Parathyroid adenoma (tissue), 2 donors: ENCODE measurements around the gene FUOM.

Experiments used
- H2AFZ ChIP-seq: fragments of 300-600 bp; sonication (generic); one replicate; pipeline ENCODE4 v1.7.0; 2017; ENCODE audit warnings: antibody characterized with exemption, mild to moderate bottlenecking
- H3K27ac ChIP-seq: fragments of 300-600 bp; sonication (generic); one replicate; pipeline ENCODE4 v1.7.0; 2017
- H3K27me3 ChIP-seq: fragments of 300-600 bp; sonication (generic); one replicate; pipeline ENCODE4 v1.7.0; 2017; ENCODE audit warnings: low read length; ENCODE audit not compliant: control insufficient read depth, insufficient read depth
- H3K36me3 ChIP-seq: fragments of 300-600 bp; sonication (generic); one replicate; pipeline ENCODE4 v1.7.0; 2017; ENCODE audit warnings: low read length; ENCODE audit not compliant: control insufficient read depth, insufficient read depth
- H3K4me1 ChIP-seq: fragments of 300-600 bp; sonication (generic); one replicate; pipeline ENCODE4 v1.7.0; 2017; ENCODE audit warnings: control low read depth
- H3K4me2 ChIP-seq: fragments of 300-600 bp; sonication (generic); one replicate; pipeline ENCODE4 v1.7.0; 2017; ENCODE audit warnings: low read length
- H3K4me3 ChIP-seq: fragments of 300-600 bp; sonication (generic); one replicate; pipeline ENCODE4 v1.7.0; 2017; ENCODE audit warnings: low read depth, low read length
- H3K79me2 ChIP-seq: fragments of 300-600 bp; sonication (generic); one replicate; pipeline ENCODE4 v1.7.0; 2017; ENCODE audit warnings: control low read depth
- H3K9ac ChIP-seq: fragments of 300-600 bp; sonication (generic); one replicate; pipeline ENCODE4 v1.7.0; 2017; ENCODE audit warnings: mild to moderate bottlenecking
- H3K9me3 ChIP-seq: fragments of 300-600 bp; sonication (generic); one replicate; pipeline ENCODE4 v1.7.0; 2017; ENCODE audit warnings: low read length; ENCODE audit not compliant: control insufficient read depth
- TF ChIP-seq, protein P1 (sequence below): fragments of 300-600 bp; sonication (generic); IDR thresholded peaks from one replicate; pipeline ENCODE4 v1.7.0; 2017; ENCODE audit warnings: antibody characterized with exemption, mild to moderate bottlenecking
- donor health status: primary hyperparathyroidism.

Gene FUOM

DNA sequence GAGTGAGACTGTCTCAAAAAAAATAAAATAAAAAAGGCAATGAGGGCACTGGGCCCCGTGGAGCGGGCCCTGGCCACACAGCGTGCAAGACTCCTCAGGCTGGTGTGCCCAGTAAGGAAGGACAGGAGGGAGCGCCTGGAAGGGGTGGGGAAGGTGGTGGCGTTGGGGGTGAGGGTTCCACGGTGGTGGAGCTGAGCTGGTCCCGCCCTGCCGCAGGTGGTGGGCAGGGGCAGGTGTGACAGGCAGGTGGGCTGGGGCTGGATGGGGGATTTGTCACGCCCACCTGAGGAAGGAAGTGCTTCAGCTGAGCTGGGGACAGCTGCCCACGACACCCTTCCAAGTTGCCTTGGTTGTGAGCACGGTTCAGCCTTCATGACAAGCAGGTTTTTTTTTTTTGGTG is 11.4 kb downstream of the FUOM start:
- Histone ChIP-seq H2AFZ (no peak overlapping the region), H3K4me2 (no peak overlapping the region), H3K27me3 (no peaks in the 10 kb centered on the region), H3K9ac (no peak overlapping the region), H3K4me1 (no peaks in the 10 kb centered on the region), H3K36me3 (no peaks in the 10 kb centered on the region), H3K9me3 (no peaks in the 10 kb centered on the region), H3K79me2 (no peaks in the 10 kb centered on the region), H3K4me3 (no peak overlapping the region), H3K27ac (no peak overlapping the region)
- TF ChIP-seq, protein P1, sequence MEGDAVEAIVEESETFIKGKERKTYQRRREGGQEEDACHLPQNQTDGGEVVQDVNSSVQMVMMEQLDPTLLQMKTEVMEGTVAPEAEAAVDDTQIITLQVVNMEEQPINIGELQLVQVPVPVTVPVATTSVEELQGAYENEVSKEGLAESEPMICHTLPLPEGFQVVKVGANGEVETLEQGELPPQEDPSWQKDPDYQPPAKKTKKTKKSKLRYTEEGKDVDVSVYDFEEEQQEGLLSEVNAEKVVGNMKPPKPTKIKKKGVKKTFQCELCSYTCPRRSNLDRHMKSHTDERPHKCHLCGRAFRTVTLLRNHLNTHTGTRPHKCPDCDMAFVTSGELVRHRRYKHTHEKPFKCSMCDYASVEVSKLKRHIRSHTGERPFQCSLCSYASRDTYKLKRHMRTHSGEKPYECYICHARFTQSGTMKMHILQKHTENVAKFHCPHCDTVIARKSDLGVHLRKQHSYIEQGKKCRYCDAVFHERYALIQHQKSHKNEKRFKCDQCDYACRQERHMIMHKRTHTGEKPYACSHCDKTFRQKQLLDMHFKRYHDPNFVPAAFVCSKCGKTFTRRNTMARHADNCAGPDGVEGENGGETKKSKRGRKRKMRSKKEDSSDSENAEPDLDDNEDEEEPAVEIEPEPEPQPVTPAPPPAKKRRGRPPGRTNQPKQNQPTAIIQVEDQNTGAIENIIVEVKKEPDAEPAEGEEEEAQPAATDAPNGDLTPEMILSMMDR: no peak

DNA sequence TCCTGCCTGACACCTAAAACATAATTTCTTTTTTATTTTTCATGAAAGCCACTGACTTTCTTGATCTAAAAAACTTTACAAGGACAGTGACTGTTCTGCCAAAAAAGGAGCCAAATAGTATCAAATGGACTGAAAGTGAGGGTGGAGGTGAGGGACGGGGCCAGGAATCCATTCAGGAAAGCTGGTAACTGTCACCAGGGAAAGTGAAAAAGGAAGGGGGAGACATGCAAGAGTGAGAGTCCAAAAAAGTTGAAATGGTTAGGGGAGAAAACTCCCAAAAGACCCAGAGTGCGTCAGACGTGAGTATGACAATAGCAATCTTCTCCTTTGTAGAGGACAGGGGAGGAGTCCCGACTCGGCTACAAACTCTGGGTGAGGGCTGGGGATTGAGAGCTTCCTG is 13.6 kb downstream of the FUOM start:
- no peak overlapping the region for H3K9ac ChIP-seq
- H3K4me3 ChIP-seq: no peak overlapping the region
- H2AFZ ChIP-seq: no peak overlapping the region
- H3K9me3 ChIP-seq: no peaks in the 10 kb centered on the region
- no peak overlapping the region for H3K4me2 ChIP-seq
- H3K27me3 ChIP-seq: no peaks in the 10 kb centered on the region
- TF ChIP-seq, protein P1: no peak
- H3K79me2 ChIP-seq: no peaks in the 10 kb centered on the region
- no peaks in the 10 kb centered on the region for H3K36me3 ChIP-seq
- no peak overlapping the region for H3K27ac ChIP-seq
- H3K4me1 ChIP-seq: no peaks in the 10 kb centered on the region

DNA sequence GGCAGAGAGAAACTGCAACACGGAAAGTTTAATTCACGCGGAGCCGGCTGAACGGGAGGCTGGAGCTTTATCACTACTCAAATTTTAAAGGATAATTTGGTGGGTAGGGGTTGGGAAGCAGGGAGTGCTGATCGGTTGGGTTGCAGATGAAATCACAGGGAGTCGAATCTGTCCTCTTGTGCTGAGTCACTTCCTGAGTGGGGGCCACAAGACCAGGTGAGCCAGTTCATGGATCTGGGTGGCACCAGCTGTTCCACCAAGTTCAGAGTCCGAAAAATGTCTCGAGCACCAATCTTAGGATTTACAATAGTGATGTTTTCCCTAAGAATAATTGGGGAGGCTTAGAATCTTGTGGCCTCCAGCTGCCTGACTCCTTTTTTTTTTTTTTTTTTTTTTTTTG is 14.3 kb downstream of the FUOM start:
- no peaks in the 10 kb centered on the region for H3K36me3 ChIP-seq
- H3K27ac ChIP-seq: no peak overlapping the region
- H3K4me3 ChIP-seq: no peak overlapping the region
- no peak overlapping the region for H3K9ac ChIP-seq
- H3K79me2 ChIP-seq: no peaks in the 10 kb centered on the region
- no peak overlapping the region for H2AFZ ChIP-seq
- no peaks in the 10 kb centered on the region for H3K4me1 ChIP-seq
- H3K27me3 ChIP-seq: no peaks in the 10 kb centered on the region
- TF ChIP-seq, protein P1: no peak
- H3K4me2 ChIP-seq: no peak overlapping the region
- H3K9me3 ChIP-seq: no peaks in the 10 kb centered on the region

DNA sequence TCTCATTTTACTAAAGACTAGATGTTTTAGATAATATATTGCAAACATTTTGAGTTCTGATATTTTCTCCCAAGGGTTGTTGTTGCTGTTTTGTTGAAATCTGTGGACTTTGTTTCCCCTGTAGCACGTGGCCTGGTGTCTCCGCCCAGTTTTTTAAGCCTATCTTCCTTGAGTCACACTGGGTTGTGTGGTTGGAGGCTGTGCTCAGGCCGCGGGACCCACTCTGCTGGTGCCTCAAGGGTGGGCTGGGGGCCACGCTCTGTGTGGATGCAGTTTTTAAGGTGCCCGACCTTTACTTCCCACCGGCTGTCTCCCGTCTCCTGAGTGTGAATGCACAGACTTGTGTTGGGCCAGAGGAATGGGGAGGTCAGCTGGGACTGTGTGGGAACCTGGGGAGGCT is 14.9 kb downstream of the FUOM start:
- Histone ChIP-seq H3K79me2 (no peaks in the 10 kb centered on the region), H3K4me3 (no peak overlapping the region), H3K9ac (no peak overlapping the region), H3K27ac (no peak overlapping the region), H3K36me3 (no peaks in the 10 kb centered on the region), H3K4me2 (no peak overlapping the region), H3K27me3 (no peaks in the 10 kb centered on the region), H3K9me3 (no peaks in the 10 kb centered on the region), H2AFZ (no peak overlapping the region), H3K4me1 (no peaks in the 10 kb centered on the region)
- TF ChIP-seq, protein P1: no peak

DNA sequence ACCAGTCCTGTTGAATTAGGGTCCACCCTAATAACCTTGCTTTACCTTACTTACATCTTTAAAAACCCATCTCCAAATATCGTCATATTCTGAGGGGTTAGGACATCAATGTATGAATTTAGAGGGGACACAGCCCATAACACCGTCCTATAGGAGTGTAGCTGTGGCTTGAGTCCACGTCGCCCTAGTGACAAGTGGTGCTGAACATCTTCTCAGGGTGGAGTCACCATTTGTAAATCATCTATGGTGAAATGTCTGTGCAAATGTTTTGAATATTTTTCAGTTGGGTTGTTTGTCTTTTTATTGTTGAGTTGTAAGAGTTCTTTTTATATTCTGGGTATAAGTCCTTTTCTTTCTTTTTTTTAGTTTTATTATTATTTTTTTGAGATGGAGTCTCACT is 15.8 kb downstream of the FUOM start:
- Histone ChIP-seq H3K27ac (no peak overlapping the region), H3K79me2 (no peaks in the 10 kb centered on the region), H3K9ac (no peak overlapping the region), H3K27me3 (no peaks in the 10 kb centered on the region), H3K4me3 (no peak overlapping the region), H3K4me1 (no peaks in the 10 kb centered on the region), H2AFZ (no peak overlapping the region), H3K9me3 (no peaks in the 10 kb centered on the region), H3K36me3 (no peaks in the 10 kb centered on the region), H3K4me2 (no peak overlapping the region)
- TF ChIP-seq, protein P1: no peak
